ENCODE results near the gene MVB12B.

- no peak for TF ChIP-seq EZH2phosphoT487 (conservative IDR thresholded peaks at IDR 0.05; ENCODE audit: low read length)
- TF ChIP-seq, protein P1, sequence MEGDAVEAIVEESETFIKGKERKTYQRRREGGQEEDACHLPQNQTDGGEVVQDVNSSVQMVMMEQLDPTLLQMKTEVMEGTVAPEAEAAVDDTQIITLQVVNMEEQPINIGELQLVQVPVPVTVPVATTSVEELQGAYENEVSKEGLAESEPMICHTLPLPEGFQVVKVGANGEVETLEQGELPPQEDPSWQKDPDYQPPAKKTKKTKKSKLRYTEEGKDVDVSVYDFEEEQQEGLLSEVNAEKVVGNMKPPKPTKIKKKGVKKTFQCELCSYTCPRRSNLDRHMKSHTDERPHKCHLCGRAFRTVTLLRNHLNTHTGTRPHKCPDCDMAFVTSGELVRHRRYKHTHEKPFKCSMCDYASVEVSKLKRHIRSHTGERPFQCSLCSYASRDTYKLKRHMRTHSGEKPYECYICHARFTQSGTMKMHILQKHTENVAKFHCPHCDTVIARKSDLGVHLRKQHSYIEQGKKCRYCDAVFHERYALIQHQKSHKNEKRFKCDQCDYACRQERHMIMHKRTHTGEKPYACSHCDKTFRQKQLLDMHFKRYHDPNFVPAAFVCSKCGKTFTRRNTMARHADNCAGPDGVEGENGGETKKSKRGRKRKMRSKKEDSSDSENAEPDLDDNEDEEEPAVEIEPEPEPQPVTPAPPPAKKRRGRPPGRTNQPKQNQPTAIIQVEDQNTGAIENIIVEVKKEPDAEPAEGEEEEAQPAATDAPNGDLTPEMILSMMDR (IDR thresholded peaks at IDR 0.05; ENCODE audit: insufficient read depth, low read length, poor library complexity, severe bottlenecking): no peak
Measured at GRCh38 chr9:126531591-126531990, 205.0 kb downstream of the MVB12B start.

Data from SU-DHL-6 (cell line).